BE2C (cell line): Measurements from ENCODE around the gene KRT79.
"Not testable (repeated sequence)": the region's sequence is repeated elsewhere in the genome, so short reads cannot be mapped to it uniquely, and the experiment has no call there.

Experiments
- DNase-seq: peaks from one replicate; pipeline ENCODE4 v3.0.0-alpha.2; 2020
- H3K27me3 ChIP-seq: fragments of 250-450 bp; sonication (Bioruptor Pico); 2 replicates; pipeline ENCODE4 v1.5.1; 2020; ENCODE audit warnings: mild to moderate bottlenecking
- H3K36me3 ChIP-seq: fragments of 250-450 bp; sonication (Bioruptor Pico); 2 replicates; pipeline ENCODE4 v1.5.1; 2020; ENCODE audit warnings: mild to moderate bottlenecking
- H3K4me1 ChIP-seq: fragments of 250-450 bp; sonication (Bioruptor Pico); 2 replicates; pipeline ENCODE4 v1.5.1; 2020
- H3K4me3 ChIP-seq: 2 replicates; pipeline ENCODE4 v1.5.1; 2011; ENCODE audit warnings: low read depth, low read length
- H3K9me3 ChIP-seq: fragments of 250-450 bp; sonication (Bioruptor Pico); 2 replicates; pipeline ENCODE4 v1.5.1; 2020
- CTCF ChIP-seq: IDR thresholded peaks from 2 replicates; pipeline ENCODE4 v1.5.1; 2012; ENCODE audit warnings: mild to moderate bottlenecking, low read depth, low read length

The KRT79 gene

DNA sequence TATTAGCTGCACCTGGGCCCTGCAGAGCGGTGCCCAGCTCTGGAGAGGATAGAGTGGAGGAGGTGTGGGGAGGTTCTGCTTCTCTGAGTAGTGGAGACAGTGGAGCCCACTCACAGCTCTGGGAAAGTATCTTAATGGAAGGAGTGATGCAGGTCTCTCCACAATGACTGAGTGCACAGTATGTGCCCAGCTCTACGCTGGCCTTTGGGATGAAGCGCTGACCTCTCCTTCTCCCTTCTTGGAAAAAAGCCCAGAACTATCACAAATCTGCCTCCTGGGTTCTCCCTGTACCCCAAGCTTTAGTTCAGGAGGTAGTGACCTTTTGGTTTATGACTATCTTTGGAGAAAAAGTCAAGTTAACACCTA, 37.7 kb downstream of the KRT79 start:
- H3K27me3 ChIP-seq = peaks cover 7% of the 10 kb centered on the region; the same call in 1 of the 2 replicates

DNA sequence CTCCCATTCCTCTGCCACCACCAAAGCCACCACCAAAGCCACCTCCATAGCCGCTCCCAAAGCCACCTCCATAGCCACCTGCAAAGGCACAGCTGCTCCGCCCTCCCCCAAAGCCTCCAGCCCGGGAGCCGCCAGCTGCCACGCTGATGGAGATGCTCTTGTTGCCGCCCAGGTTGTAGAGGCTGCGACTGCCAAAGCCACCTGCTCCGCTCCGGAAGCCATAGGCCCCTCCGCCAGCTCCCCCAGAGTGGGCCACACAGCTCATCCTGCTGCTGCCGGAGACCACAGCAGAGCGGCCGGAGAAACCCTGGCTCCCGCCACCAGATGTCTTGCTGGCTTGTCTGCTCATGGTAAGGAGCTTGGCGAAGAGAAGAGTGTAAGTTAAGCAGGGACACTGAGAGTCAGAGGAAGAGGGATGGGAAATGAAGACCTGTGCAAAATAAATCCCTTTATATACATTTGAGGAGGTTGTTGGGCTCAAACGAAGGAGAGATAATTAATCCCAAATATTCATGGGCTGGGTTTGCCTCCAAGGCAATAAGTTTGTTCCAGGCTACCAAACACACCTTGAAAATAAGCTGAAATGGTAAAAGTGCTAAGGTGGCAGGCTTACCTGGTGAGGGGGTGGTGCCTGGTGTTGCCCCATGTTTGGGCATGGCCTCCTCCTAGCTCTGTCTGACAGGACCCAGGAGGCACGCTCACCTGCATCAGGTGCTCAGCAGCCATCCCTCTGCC, 38.2 kb downstream of the KRT79 start, which contains the start of gene KRT3:
KRT3 (minus strand) TSS at position 424 of the 735 bp plus-strand sequence; CDS start at position 349, 75 bp downstream.
- Histone ChIP-seq H3K36me3 (no peaks in the 10 kb centered on the region), H3K4me3 (no peak within 1 kb of the TSS), H3K4me1 (no peaks in the 10 kb centered on the region), H3K9me3 (no peaks in the 10 kb centered on the region), H3K27me3 (peaks cover 7% of the 10 kb centered on the region; the same call in 1 of the 2 replicates)
- TF ChIP-seq CTCF = no peak
- no peak for DNase-seq

More for the DNA sequence above, 37.7 kb downstream of the KRT79 start:
- Histone ChIP-seq H3K4me3 (no peak overlapping the region), H3K4me1 (no peaks in the 10 kb centered on the region), H3K9me3 (no peaks in the 10 kb centered on the region), H3K36me3 (no peaks in the 10 kb centered on the region)
- DNase-seq = no peak
- TF ChIP-seq CTCF = no peak

DNA sequence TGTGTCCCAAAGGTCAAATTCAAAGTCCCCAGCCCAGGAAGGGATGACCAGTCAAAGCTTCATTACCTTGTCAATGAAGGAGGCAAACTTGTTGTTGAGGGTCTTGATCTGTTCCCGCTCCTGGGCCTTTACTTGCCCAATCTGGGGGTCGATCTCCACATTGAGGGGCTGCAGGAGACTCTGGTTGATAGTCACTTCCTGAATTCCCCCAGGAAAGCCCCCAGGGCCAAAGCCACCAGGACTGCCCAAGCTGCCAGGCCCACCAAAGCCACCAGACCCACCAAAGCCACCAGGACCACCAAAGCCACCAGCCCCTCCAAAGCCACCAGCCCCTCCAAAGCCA, 38.8 kb downstream of the KRT79 start:
- not testable (repeated sequence) for H3K9me3 ChIP-seq, H3K4me1 ChIP-seq, H3K27me3 ChIP-seq, H3K4me3 ChIP-seq, DNase-seq, H3K36me3 ChIP-seq

- Histone ChIP-seq H3K9me3 (no peaks in the 10 kb centered on the region), H3K4me3 (no peak overlapping the region), H3K36me3 (no peaks in the 10 kb centered on the region), H3K27me3 (peaks cover 7% of the 10 kb centered on the region; the same call in 1 of the 2 replicates), H3K4me1 (no peaks in the 10 kb centered on the region)
- no peak for TF ChIP-seq CTCF
- no peak for DNase-seq
Observed at GRCh38 chr12:52794479-52795331, 39.4 kb downstream of the KRT79 start.

DNA sequence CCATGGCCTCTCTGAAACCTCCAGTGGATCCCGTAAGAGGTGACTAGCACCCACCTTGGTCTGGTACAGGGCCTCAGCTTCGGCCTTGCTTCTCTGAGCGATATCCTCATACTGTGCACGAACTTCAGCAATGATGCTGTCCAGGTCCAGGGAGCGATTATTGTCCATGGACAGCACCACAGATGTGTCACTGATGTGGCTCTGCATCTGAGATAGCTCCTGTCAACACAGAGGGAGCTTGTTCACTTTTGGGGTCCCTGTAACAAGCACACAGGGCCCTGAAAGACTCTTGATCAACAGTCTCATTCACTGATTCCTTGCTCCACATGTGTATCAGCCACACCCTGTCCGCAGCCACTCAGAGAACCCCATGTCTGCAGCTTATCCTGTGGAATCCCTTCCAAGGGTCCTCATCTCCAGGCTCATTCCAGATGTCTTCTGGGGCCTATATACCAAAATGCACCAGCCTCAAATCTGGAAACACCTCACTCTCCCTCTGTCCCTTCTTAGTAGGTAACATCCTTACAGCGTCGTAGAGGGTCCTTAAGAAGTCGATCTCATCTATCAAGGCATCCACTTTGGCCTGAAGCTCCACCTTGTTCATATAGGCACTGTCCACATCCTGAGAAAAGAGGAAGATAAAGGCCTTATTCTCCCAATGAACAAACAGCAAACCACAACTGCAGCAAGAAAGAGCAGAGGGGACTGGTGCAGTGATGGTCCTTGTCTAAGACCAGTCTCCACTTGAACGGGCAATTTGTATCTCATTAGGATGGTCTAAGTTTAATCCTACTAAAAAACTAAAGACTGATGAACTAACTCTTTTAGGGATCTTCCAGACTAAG, 41.7 kb downstream of the KRT79 start:
- Histone ChIP-seq H3K4me1 (no peaks in the 10 kb centered on the region), H3K36me3 (no peaks in the 10 kb centered on the region), H3K4me3 (no peak overlapping the region), H3K27me3 (peaks cover 7% of the 10 kb centered on the region; the same call in 1 of the 2 replicates), H3K9me3 (no peaks in the 10 kb centered on the region)
- TF ChIP-seq CTCF = no peak
- no peak for DNase-seq
